ENCODE data around the gene FGF18. TPM values are rescaled to one million over a fixed set of nuclear protein-coding genes. Genes with fewer than 3 reads are reported as not detected.
A peak's percentile ranks its signal among the peaks of the same experiment; 100 is the strongest.

The FGF18 gene
- total RNA-seq, 1 donor from 2014 or later, result 2.4 TPM

GRCh38 chr5:171432076-171432475 is 12.6 kb downstream of the FGF18 start:
- no peaks in the 10 kb centered on the region for H3K36me3 Mint-ChIP-seq (ENCODE audit: low read depth)
- TF ChIP-seq CTCF (conservative IDR thresholded peaks at IDR 0.05), result no peak
- H3K9me3 Mint-ChIP-seq, result no peaks in the 10 kb centered on the region
- DNase-seq (ENCODE audit: low read depth, low spot score), result no peak
- H3K27ac Mint-ChIP-seq (ENCODE audit: unreplicated experiment), result no peak overlapping the region
- peaks cover 13% of the 10 kb centered on the region for H3K4me1 Mint-ChIP-seq
- H3K27me3 Mint-ChIP-seq (ENCODE audit: low read depth), result no peaks in the 10 kb centered on the region
- H3K4me3 Mint-ChIP-seq, result no peak overlapping the region

- Mint-ChIP-seq H3K4me3 (no peak overlapping the region), H3K9me3 (no peaks in the 10 kb centered on the region), H3K27me3 (ENCODE audit: low read depth) (no peaks in the 10 kb centered on the region), H3K27ac (ENCODE audit: unreplicated experiment) (no peak overlapping the region), H3K36me3 (ENCODE audit: low read depth) (no peaks in the 10 kb centered on the region), H3K4me1 (peaks cover 13% of the 10 kb centered on the region)
- no peak for DNase-seq (ENCODE audit: low read depth, low spot score)
- TF ChIP-seq CTCF (conservative IDR thresholded peaks at IDR 0.05), result no peak
Measured at GRCh38 chr5:171432583-171433351, 13.3 kb downstream of the FGF18 start.

- H3K36me3 Mint-ChIP-seq (ENCODE audit: low read depth), result no peaks in the 10 kb centered on the region
- H3K27me3 Mint-ChIP-seq (ENCODE audit: low read depth), result no peaks in the 10 kb centered on the region
- no peak for TF ChIP-seq CTCF (conservative IDR thresholded peaks at IDR 0.05)
- no peaks in the 10 kb centered on the region for H3K9me3 Mint-ChIP-seq
- H3K27ac Mint-ChIP-seq (ENCODE audit: unreplicated experiment), result peak overlapping the region; percentile 20
- no peak overlapping the region for H3K4me3 Mint-ChIP-seq
- peaks cover 13% of the 10 kb centered on the region for H3K4me1 Mint-ChIP-seq
- DNase-seq (ENCODE audit: low read depth, low spot score), result no peak
Measured at GRCh38 chr5:171433352-171433698, 13.9 kb downstream of the FGF18 start.

GRCh38 chr5:171433982-171434676 is 14.7 kb downstream of the FGF18 start:
- no peak overlapping the region for H3K27ac Mint-ChIP-seq (ENCODE audit: unreplicated experiment)
- H3K4me3 Mint-ChIP-seq, result no peak overlapping the region
- no peak for DNase-seq (ENCODE audit: low read depth, low spot score)
- TF ChIP-seq CTCF (conservative IDR thresholded peaks at IDR 0.05), result peak; percentile 22
- H3K4me1 Mint-ChIP-seq, result peaks cover 13% of the 10 kb centered on the region
- no peaks in the 10 kb centered on the region for H3K9me3 Mint-ChIP-seq
- no peaks in the 10 kb centered on the region for H3K36me3 Mint-ChIP-seq (ENCODE audit: low read depth)
- H3K27me3 Mint-ChIP-seq (ENCODE audit: low read depth), result no peaks in the 10 kb centered on the region

GRCh38 chr5:171434874-171435273 is 15.4 kb downstream of the FGF18 start:
- H3K36me3 Mint-ChIP-seq (ENCODE audit: low read depth), result no peaks in the 10 kb centered on the region
- H3K27ac Mint-ChIP-seq (ENCODE audit: unreplicated experiment), result peak overlapping the region; percentile 4
- no peak for TF ChIP-seq CTCF (conservative IDR thresholded peaks at IDR 0.05)
- H3K4me1 Mint-ChIP-seq, result peaks cover 13% of the 10 kb centered on the region
- no peaks in the 10 kb centered on the region for H3K27me3 Mint-ChIP-seq (ENCODE audit: low read depth)
- no peaks in the 10 kb centered on the region for H3K9me3 Mint-ChIP-seq
- no peak overlapping the region for H3K4me3 Mint-ChIP-seq
- no peak for DNase-seq (ENCODE audit: low read depth, low spot score)

Data from neural crest cell (in vitro differentiated cells).